ENCODE measurements around the gene ING3.

Gene ING3

DNA sequence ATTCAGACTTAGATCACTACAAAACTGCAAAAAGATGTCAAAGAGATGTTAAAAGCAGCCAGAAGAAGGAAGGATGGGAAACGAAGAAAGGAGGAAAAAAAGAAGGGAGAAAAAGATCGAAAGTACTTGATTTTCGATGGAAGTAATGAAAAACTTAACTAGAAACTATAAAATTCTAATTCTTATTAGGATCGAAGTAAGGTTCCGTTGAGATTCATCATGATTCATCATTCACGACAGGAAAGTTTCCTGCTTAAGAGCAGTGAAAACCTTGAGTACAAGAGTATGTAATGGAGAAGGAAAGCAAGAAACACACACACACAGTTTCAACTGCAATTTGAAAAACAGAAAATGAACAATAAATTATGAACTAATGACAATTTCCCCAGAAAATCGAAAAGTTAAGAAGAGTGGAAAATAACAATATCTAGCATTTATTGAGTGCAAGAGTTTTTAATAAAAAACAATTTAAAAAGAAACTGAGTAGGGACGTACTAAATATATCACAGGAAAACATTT is 1.1 kb upstream of the ING3 start:
- TF ChIP-seq CTCF (IDR thresholded peaks at IDR 0.05; ENCODE audit: insufficient read depth, missing control alignments), result no peak
- FAIRE-seq (no peak), DNase-seq (ENCODE audit: insufficient read length, low spot score) (no peak)

GRCh38 chr7:120949998-120950538 is 509 bp upstream of the ING3 start:
- TF ChIP-seq CTCF (IDR thresholded peaks at IDR 0.05; ENCODE audit: insufficient read depth, missing control alignments), result no peak
- FAIRE-seq (no peak), DNase-seq (ENCODE audit: insufficient read length, low spot score) (no peak)

DNA sequence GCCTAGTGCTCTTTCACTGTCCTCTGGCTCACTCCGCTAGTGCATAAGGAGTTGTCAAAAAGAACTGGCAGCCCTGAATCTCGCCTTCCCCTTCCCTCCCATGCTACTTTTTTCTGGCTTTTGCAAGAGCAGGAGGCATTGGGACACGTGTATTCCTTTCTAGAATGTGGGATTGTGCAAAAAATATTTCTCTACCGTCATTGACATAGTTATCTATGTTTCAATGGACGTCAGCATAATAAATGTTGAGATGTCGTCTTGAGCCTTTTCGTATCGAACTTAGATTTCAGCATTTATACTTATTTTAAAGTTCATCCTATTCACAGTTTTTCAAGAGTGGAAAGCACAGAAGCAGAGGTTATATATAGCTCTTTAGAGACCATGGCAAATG is 727 bp downstream of the ING3 start:
- FAIRE-seq (no peak), DNase-seq (ENCODE audit: insufficient read length, low spot score) (no peak)
- no peak for TF ChIP-seq CTCF (IDR thresholded peaks at IDR 0.05; ENCODE audit: insufficient read depth, missing control alignments)

- FAIRE-seq, result no peak
- TF ChIP-seq CTCF (IDR thresholded peaks at IDR 0.05; ENCODE audit: insufficient read depth, missing control alignments), result no peak
- no peak for DNase-seq (ENCODE audit: insufficient read length, low spot score)
Measured at GRCh38 chr7:120951826-120952225, 1.2 kb downstream of the ING3 start.

GRCh38 chr7:120955577-120956149 is 5.1 kb downstream of the ING3 start:
- no peak for TF ChIP-seq CTCF (IDR thresholded peaks at IDR 0.05; ENCODE audit: insufficient read depth, missing control alignments)
- FAIRE-seq (no peak), DNase-seq (ENCODE audit: insufficient read length, low spot score) (no peak)

GRCh38 chr7:120959929-120960484 is 9.4 kb downstream of the ING3 start:
- FAIRE-seq, result no peak

More at GRCh38 chr7:120959929-120960484, 9.4 kb downstream of the ING3 start:
- DNase-seq (ENCODE audit: insufficient read length, low spot score), result no peak
- TF ChIP-seq CTCF (IDR thresholded peaks at IDR 0.05; ENCODE audit: insufficient read depth, missing control alignments), result no peak

Data from D721Med (cell line).